PFSK-1 (cell line): ENCODE measurements around the gene CLEC2L.

ENCODE experiments used
- FOXP2 ChIP-seq: optimal IDR thresholded peaks from 2 replicates; pipeline ENCODE3; 2011; ENCODE audit warnings: borderline replicate concordance, control low read depth, inconsistent platforms; ENCODE audit not compliant: insufficient read depth; ENCODE audit errors: extremely low read length, extremely low read depth
- POLR2AphosphoS5 ChIP-seq: IDR thresholded peaks from 2 replicates; pipeline ENCODE4 v1.6.1; 2012; ENCODE audit warnings: low read depth, mild to moderate bottlenecking, control low read depth, low read length, moderate library complexity
- REST ChIP-seq, 2 experiments: IDR thresholded peaks; 2 replicates each; pipeline versions ENCODE4 v1.6.1 to v1.8.0; 2011 to 2012; ENCODE audit warnings: low read depth in 2 of 2, low read length in 2 of 2, control low read depth in 1 of 2, inconsistent platforms in 1 of 2, mild to moderate bottlenecking in 1 of 2, moderate library complexity in 1 of 2; ENCODE audit not compliant: insufficient read depth in 1 of 2
- SIN3A ChIP-seq: IDR thresholded peaks from 2 replicates; pipeline ENCODE4 v1.6.1; 2012; ENCODE audit warnings: mild to moderate bottlenecking, low read length, moderate library complexity, borderline replicate concordance; ENCODE audit not compliant: insufficient read depth
- TAF1 ChIP-seq: IDR thresholded peaks from 2 replicates; pipeline ENCODE4 v1.6.1; 2012; ENCODE audit warnings: low read length, control low read depth, borderline replicate concordance; ENCODE audit not compliant: insufficient read depth

The CLEC2L gene

DNA sequence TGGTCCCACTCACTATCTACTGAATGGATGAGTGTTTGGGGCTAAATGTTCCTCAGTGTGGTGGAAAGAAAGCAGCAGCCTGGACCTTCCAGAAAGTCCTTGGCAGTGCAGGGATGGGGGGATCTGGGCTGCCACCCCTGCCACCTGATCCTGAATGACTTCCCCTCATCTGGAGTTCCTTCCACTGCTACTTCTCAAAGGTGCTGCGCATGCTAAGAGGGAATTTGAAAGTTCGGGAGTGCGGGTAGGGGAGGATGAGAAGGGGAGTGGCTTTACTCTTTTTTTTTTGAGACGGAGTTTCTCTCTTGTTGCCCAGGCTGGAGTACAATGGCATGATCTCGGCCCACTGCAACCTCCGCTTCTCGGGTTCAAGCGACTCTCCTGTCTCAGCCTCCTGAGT is 41.4 kb upstream of the CLEC2L start:
- TF ChIP-seq POLR2AphosphoS5 (no peak), REST (IDR thresholded peaks at IDR 0.05; ENCODE audit: insufficient read depth in 1 of 2, low read depth in 2 of 2, low read length in 2 of 2) (no peak), TAF1 (no peak), FOXP2 (no peak), SIN3A (no peak)

- TF ChIP-seq REST (IDR thresholded peaks at IDR 0.05; ENCODE audit: insufficient read depth in 1 of 2, low read depth in 2 of 2, low read length in 2 of 2) (no peak), FOXP2 (no peak), SIN3A (no peak), POLR2AphosphoS5 (no peak), TAF1 (no peak)
These were observed 40.6 kb upstream of the CLEC2L start for GRCh38 chr7:139482662-139483466.

GRCh38 chr7:139487366-139488080 is 36.0 kb upstream of the CLEC2L start:
- TF ChIP-seq POLR2AphosphoS5 (no peak), TAF1 (no peak), FOXP2 (no peak), REST (IDR thresholded peaks at IDR 0.05; ENCODE audit: insufficient read depth in 1 of 2, low read depth in 2 of 2, low read length in 2 of 2) (no peak), SIN3A (no peak)

DNA sequence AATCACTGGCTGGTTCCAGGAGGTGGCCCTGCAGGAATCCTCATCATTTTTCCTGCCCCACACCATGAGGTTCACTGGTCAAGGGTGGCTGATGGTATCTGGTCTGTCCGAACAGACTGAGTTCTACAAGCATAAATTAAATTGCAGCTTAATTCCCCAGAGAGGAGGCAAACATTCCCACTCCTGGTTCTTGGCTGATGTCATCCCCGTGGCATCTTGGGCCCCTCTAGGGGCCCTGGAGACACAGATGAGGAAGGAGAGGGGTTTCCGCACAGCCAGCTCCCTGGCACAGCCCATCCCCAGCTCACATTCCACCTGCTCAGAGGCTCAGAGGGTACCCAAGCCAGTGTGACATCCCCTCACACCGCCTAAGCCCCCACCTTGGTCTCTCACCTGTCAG is 34.7 kb upstream of the CLEC2L start:
- TF ChIP-seq POLR2AphosphoS5: no peak

DNA sequence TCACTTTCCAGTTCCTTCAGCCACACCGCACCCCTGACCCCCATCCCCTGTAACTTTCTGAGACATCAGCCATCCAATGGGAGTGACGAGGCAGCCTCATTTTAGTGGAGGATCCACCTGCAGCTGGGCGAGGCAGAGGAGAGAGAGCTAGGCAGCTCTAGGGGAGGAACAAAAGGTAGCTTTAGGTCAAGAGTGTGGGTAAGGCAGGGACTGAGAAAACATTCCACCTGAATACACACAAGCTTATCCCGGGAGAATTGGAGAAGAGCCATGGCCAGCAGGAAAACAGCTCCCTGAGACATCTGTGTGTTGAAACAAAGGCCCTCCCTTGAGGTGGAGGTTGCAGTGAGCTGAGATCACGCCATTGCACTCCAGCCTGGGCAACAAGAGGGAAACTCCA is 33.4 kb upstream of the CLEC2L start:
- TF ChIP-seq POLR2AphosphoS5 (no peak), TAF1 (no peak), SIN3A (no peak), FOXP2 (no peak), REST (IDR thresholded peaks at IDR 0.05; ENCODE audit: insufficient read depth in 1 of 2, low read depth in 2 of 2, low read length in 2 of 2) (no peak)
